NCI-H446 treated with DMSO at 0.1 percent for 48 hours (cell line): ENCODE results near the gene PCOLCE2.
"Not testable (repeated sequence)": the region's sequence is repeated elsewhere in the genome, so short reads cannot be mapped to it uniquely, and the experiment has no call there.

Source experiments
- DNase-seq: peaks from one replicate; lab custom pipeline; 2025; lab: John Stamatoyannopoulos, UW

PCOLCE2 gene

DNA sequence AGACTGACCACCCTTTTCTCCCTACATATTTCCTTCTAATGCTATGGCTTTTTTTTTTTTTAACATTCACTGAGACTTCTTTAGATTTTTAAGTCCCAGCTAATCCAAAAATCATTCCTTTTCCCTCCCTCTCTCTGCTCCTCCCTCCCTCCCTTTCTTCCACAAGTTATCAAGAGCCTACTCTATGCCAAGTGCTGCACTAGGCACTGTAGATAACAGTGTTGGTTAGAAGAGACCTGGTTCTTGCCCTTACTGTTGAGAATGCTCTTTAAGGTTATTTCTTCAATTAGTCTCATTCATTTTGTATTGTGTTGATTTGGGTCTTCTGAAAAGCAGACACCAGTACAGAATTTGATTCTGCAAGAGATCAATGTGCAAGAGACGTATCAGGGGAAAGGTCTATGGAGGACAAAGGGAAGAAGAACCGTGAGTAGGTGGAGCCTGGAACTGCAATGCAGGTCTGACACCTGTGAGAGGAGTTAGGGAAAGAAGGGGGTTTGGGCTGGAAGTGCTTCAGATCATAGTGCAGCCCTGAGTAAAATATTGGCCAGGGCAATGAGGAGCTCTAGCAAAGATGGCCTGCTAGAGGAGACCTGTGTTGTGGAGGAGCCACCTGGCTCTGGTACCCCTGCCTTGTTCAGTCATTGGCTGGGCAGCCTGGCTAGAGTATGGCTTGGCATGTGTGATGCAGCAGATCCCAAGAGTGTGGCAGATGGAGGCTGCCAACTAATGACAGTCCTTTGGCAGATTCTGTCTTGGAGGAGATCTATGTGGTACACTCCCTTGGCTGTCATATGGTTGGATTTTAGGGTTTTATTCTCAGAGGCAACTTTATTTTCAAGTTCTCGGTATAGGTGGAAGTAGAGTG is 9.7 kb upstream of the PCOLCE2 start:
- DNase-seq = peak; percentile 79

DNA sequence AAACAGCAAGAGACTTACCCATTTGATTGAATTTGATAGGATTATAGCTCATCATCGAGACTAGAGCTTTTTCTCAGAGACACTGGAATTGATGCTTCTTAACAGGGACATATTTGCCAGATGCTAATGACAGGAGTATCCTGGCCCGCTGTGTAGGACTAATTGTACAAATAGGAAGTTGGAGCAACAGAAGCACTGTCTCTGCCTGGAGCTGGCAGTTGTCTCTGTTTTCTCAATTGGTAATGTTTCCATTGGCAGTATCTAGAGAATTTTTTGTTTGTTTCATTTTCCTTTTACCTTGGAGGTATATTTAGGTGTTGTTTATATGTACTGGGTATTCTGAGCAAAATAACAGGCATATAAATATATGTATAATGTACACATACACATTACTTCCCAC is 8.9 kb upstream of the PCOLCE2 start:
- peak; percentile 76 for DNase-seq

DNA sequence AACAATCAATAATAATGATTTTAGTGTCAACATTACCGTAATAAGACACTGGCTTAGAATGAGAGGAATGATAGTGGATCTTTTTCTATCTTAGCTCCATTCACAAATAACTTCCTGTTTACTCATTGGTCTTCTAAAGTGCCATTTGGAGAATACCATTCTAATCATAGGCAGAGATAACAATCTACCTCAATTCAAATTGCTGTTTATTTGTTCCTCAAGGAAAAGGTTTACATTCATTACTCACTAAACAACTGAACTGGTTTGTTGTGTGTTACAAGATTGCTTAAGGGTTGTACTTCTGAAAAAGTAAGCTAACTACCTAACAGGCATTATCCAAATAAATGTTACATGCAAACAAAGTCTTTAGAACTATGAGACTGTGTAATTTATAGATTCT is 8.1 kb upstream of the PCOLCE2 start:
- no peak for DNase-seq

GRCh38 chr3:142896201-142896755 is 7.4 kb upstream of the PCOLCE2 start:
- DNase-seq = peak; percentile 67

DNA sequence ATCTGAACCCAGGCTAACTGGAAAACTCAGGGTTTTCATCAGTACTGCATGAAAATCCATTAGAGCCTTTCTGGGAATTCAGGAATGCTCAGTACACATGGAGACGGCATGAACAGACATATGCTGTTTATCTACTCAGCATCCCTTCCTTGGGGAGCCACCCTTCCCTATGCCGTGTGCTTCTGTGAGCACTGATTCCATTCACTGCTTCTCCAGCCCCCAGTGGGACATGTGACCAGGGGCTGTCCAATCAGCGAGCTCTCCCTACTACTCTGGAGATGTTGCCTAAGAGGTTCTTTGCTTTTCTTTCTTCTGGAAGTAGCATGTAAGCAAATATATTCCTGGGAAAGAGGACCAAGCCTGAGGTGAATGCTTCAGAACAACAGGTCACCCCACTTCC is 5.6 kb upstream of the PCOLCE2 start:
- DNase-seq = no peak

DNA sequence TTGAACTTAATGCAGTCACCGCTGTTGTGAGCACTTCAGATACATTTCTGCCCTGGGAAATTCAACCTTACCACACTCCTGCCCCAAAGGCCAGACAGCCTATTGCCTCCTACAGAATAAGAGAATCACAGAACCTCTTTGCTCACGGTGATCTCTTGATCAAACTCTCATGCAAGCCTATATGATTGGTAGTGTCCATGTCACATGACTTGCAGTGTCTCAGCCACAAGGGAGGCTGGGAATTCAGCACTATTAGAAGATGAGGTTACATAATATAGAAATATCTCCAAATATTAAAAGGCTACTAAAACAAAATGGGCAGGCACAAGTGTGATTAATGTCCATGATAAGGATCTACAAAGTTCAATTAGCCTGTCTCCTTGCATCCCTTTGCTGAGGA is 3.8 kb upstream of the PCOLCE2 start:
- DNase-seq = no peak

- no peak for DNase-seq
Measured at GRCh38 chr3:142890592-142890991, 1.7 kb upstream of the PCOLCE2 start.

GRCh38 chr3:142889212-142890014 is 530 bp upstream of the PCOLCE2 start:
- no peak for DNase-seq

GRCh38 chr3:142888099-142888480 is 793 bp downstream of the PCOLCE2 start:
- peak; percentile 89 for DNase-seq

DNA sequence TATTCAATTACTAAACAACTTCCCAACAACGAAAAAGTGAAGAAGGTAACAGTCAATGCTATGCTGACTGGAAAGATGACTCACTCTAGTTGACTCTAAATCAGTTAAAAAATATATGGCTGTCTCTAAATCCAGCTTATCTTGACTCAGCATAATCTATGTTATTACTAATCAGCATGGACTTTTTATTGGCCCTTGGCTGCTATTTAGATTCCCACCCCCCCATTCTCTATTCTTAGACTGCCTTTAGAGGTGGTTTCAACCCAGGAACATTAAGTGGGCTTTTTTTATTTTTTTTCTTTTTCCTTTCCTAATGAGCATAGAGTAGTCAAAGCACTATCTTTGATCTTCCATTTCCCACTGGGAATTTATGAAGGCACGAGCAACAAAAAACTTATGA is 1.9 kb downstream of the PCOLCE2 start:
- no peak for DNase-seq

DNA sequence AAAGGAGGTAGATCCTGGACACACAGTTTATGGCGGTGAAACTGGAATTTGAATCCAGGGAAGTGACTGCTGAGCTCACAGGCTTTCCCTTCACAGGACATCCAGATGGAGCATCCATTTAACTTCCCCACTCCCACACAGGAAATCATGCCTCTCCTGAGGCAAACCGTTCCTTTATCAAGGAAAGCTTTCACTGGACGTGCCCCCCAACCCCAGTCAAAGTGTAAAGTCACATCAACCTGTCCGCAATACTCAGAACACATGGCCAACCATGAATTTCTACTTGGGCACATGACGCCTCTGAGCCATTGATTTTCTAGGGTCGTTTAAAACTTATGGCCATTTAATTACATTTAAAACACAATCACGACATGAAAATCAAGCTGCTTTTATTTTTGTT is 2.9 kb downstream of the PCOLCE2 start:
- DNase-seq = no peak

DNA sequence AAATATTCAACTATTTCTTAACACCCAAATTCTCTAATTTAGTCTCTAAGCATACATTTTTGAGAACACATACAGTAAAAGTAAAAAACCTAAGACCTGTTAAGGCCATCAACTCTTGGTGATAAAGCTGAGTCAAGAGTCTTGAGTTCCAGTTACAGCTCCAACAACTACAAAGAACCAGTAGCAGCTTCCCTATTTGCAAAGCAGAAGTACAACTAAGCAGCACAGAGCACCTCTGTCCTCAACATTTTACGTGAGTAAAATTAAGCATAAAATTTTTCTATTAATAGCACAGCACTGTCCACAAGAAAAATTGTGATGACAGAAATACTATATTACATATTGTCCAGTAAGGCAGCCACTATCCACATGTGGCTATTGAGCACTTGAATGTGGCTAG is 4.4 kb downstream of the PCOLCE2 start:
- no peak for DNase-seq

DNA sequence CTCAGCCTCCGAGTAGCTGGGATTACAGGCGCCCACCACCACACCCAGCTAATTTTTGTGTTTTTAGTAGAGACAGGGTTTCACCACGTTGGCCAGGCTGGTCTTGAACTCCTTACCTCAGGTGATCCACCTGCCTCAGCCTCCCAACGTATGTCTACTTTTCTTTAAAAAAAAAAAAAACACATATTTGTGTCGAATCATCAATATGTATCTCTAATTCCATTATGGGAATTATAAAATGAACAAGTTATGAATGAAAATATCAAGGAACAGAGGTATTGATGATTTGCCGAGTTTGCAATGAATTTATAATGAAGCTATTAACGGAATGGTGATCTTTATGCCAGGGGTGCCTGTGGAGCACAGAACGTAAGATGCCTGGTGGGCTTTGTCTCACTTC is 5.3 kb downstream of the PCOLCE2 start:
- not testable (repeated sequence) for DNase-seq

GRCh38 chr3:142881445-142882224 is 7.2 kb downstream of the PCOLCE2 start:
- DNase-seq = no peak

GRCh38 chr3:142878649-142879300 is 10.1 kb downstream of the PCOLCE2 start:
- no peak for DNase-seq

DNA sequence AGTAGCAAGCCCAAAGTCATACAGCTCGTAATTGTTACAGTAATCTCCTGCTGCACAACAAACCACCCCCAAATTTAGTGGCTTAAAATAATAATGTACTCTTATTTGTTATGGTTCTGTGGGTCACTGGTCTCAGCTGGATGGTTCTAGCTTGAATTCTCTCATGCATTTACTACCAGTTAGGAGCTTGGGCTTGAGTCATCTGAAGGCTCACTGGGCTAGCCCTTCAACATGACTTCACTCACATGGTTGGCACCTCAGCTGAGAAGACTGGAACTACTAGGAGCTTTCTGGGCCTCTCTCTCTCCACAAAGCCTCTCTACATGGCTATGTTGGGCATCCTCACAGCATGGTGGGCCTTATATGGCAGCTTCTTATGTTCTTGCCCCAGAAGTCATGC is 12.5 kb downstream of the PCOLCE2 start:
- no peak for DNase-seq

DNA sequence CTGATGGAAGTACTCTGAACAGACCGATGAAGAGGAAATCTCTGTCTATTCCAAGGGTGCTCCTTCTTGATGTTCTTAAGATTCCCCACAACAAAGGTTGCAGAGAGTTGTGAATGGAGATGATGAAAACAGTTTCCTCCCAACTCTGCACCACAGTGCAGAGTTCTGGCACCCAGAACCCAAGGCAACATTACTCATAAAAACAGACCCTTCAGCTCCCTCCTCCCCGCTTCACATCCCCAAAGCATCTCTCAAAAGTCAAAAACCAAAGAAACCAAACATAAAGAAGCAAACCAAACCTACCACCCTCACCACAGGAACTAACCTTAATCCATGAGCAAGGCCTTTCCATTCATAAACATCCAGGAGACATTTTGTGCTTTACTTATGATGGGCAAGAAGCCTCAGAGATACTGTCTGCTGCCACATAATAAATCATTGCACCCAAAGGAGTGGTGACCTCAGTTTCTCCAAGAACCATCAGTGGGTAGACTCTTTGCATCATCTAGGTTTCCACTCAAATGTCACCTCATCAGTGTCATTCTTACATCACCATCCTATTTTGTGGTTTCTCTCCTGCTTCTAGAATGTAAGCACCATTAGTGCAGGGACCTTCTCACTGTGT is 13.2 kb downstream of the PCOLCE2 start:
- DNase-seq = no peak

GRCh38 chr3:142875099-142875498 is 13.8 kb downstream of the PCOLCE2 start:
- no peak for DNase-seq

GRCh38 chr3:142868382-142868781 is 20.5 kb downstream of the PCOLCE2 start:
- not testable (repeated sequence) for DNase-seq

DNA sequence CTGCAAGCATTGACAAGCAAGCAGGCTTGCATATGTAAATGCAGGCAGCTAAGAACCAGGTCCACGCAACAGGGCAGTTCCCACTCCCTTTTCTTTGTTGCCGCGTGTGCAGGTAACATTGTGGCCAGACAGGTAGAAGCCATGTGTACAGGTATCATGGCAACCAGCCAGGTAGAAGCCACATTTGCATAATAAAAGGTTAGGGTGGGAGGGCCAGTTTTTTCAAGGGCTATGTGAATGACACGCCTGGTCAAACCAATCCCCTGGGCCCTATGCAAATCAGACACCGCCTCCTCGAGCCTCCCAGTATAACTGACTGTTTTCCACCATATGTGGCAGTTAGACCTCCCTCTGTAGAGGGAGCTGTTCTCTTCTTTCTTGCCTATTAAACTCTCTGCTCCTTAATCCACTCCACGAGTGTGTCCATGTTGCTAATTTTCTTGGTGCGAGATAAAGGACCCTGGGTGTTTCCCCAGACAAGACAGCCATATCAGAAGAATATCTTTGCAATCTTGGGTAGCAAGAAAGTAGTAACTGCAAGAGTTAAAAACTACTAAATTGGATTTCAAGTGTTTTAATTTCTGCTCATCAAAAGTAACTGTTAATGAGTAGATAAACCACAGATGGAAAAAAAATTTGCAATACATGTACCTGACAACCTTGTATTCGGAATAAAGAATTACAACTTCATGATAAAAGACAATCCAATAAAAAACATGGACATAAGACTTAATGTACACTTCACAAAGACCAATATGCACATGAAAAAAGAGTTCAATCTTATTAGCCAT is 21.8 kb downstream of the PCOLCE2 start:
- no peak for DNase-seq
